MCF 10A (cell line): ENCODE data around the gene LDB2. TPM values are rescaled to one million over a fixed set of nuclear protein-coding genes. Genes with fewer than 3 reads are reported as not detected.

Experiments
- BruUV-seq: library from RNA; stranded (reverse); fragments of 400-500 nt; replicated peaks from 2 replicates; lab custom pipeline; 2021; lab: Mats Ljungman, UMichigan
- CTCF ChIA-PET: fragments of 300-600 bp; sonication (Branson Sonifier 250); formaldehyde crosslinking; extraction: SDS; loops from one replicate; lab custom pipeline; 2021; ENCODE audit warnings: antibody characterized with exemption, inconsistent platforms; lab: Yijun Ruan, JAX
- POLR2A ChIA-PET: fragments of 300-600, 350-650 bp; sonication (Branson Sonifier 250); formaldehyde crosslinking; extraction: SDS; loops from one replicate; lab custom pipeline; 2020; ENCODE audit warnings: antibody characterized with exemption, inconsistent platforms; lab: Yijun Ruan, JAX
- DNase-seq: peaks from one replicate; pipeline ENCODE4 v3.0.0-alpha.2; 2018; ENCODE audit not compliant: unreplicated experiment
- H3K27ac Mint-ChIP-seq: one replicate; pipeline ENCODE4 v1.8.0; 2022; ENCODE audit warnings: mild to moderate bottlenecking, low read depth, mixed read lengths; ENCODE audit not compliant: unreplicated experiment
- H3K27me3 Mint-ChIP-seq: one replicate; pipeline ENCODE4 v1.8.0; 2022; ENCODE audit warnings: mixed read lengths; ENCODE audit not compliant: insufficient read depth, unreplicated experiment
- H3K36me3 Mint-ChIP-seq: one replicate; pipeline ENCODE4 v1.8.0; 2022; ENCODE audit warnings: mild to moderate bottlenecking, moderate library complexity, mixed read lengths; ENCODE audit not compliant: insufficient read depth, unreplicated experiment
- H3K4me1 Mint-ChIP-seq: one replicate; pipeline ENCODE4 v1.8.0; 2022; ENCODE audit warnings: mixed read lengths; ENCODE audit not compliant: insufficient read depth, unreplicated experiment
- H3K4me3 Mint-ChIP-seq: one replicate; pipeline ENCODE4 v1.8.0; 2022; ENCODE audit warnings: mild to moderate bottlenecking, moderate library complexity, mixed read lengths; ENCODE audit not compliant: unreplicated experiment
- H3K9me3 Mint-ChIP-seq: one replicate; pipeline ENCODE4 v1.8.0; 2022; ENCODE audit warnings: mixed read lengths; ENCODE audit not compliant: unreplicated experiment
- CTCF ChIP-seq: fragments of 200-600 bp; IDR thresholded peaks from one replicate; pipeline ENCODE4 v1.8.0; 2022; ENCODE audit warnings: antibody characterized with exemption, mild to moderate bottlenecking; ENCODE audit not compliant: unreplicated experiment
- intact Hi-C: fragments of 100-400 bp; cut with micrococcal nuclease; formaldehyde crosslinking; loops from 2 replicates; pipeline ENCODE4 v1.14.1; 2022
- total RNA-seq: library from RNA; stranded (reverse); gene quantifications from 2 replicates; pipeline ENCODE4 v1.2.3, GENCODE V29; 2022

The LDB2 gene
- total RNA-seq, 1 experiment from 2014 or later, result not detected

- Mint-ChIP-seq H3K36me3 (peaks cover 6% of the 10 kb centered on the region), H3K9me3 (no peaks in the 10 kb centered on the region), H3K27me3 (no peaks in the 10 kb centered on the region), H3K4me1 (peaks cover 9% of the 10 kb centered on the region), H3K4me3 (no peak overlapping the region), H3K27ac (no peak overlapping the region)
- no peak for TF ChIP-seq CTCF
- intact Hi-C loops, result no loop called here
- ChIA-PET CTCF (interaction anchor here (0.6 to 1.1 kb wide), 3 partner anchors 20 to 438 kb away, joined by 3 read pairs; no protein-coding TSS in a partner anchor), POLR2A (interaction anchor here (0.6 kb wide), 1 partner anchor 992 kb away, joined by 3 read pairs; no protein-coding TSS in a partner anchor)
- no TSS peak for BruUV-seq
- DNase-seq, result no peak
Measured at GRCh38 chr4:16622826-16623225, 275.6 kb downstream of the LDB2 start.

GRCh38 chr4:16617435-16617834 lies 281.0 kb downstream of the LDB2 start:
- Mint-ChIP-seq H3K9me3 (no peaks in the 10 kb centered on the region), H3K4me3 (no peak overlapping the region), H3K27me3 (peaks cover 19% of the 10 kb centered on the region), H3K4me1 (no peaks in the 10 kb centered on the region), H3K27ac (no peak overlapping the region), H3K36me3 (peaks cover 6% of the 10 kb centered on the region)
- BruUV-seq, result no TSS peak
- intact Hi-C loops, result no loop called here
- ChIA-PET POLR2A (interaction anchor here (0.6 kb wide), 1 partner anchor 69 kb away, joined by 3 read pairs; no protein-coding TSS in a partner anchor), CTCF (interaction anchor here (0.6 to 1.1 kb wide), 2 partner anchors 9 to 136 kb away, joined by 3 read pairs; no protein-coding TSS in a partner anchor)
- TF ChIP-seq CTCF, result no peak
- DNase-seq, result no peak

GRCh38 chr4:16617011-16617410 lies 281.4 kb downstream of the LDB2 start:
- CTCF ChIA-PET, result interaction anchor here (0.6 kb wide), 1 partner anchor 136 kb away, joined by 3 read pairs; no protein-coding TSS in a partner anchor
- Mint-ChIP-seq H3K9me3 (no peaks in the 10 kb centered on the region), H3K36me3 (peaks cover 6% of the 10 kb centered on the region), H3K27ac (no peak overlapping the region), H3K4me1 (no peaks in the 10 kb centered on the region), H3K4me3 (no peak overlapping the region), H3K27me3 (peaks cover 23% of the 10 kb centered on the region)
- TF ChIP-seq CTCF, result no peak
- no peak for DNase-seq
- intact Hi-C loops, result no loop called here
- POLR2A ChIA-PET, result interaction anchor here (0.6 kb wide), 1 partner anchor 69 kb away, joined by 3 read pairs; no protein-coding TSS in a partner anchor
- no TSS peak for BruUV-seq

GRCh38 chr4:16609170-16609758 lies 289.2 kb downstream of the LDB2 start:
- TF ChIP-seq CTCF, result no peak
- CTCF ChIA-PET, result no interaction called here
- H3K9me3 Mint-ChIP-seq, result no peaks in the 10 kb centered on the region
- no peaks in the 10 kb centered on the region for H3K4me1 Mint-ChIP-seq
- H3K36me3 Mint-ChIP-seq, result no peaks in the 10 kb centered on the region
- H3K4me3 Mint-ChIP-seq, result no peak overlapping the region
- H3K27me3 Mint-ChIP-seq, result peaks cover 84% of the 10 kb centered on the region
- POLR2A ChIA-PET, result no interaction called here
- no peak for DNase-seq
- no TSS peak for BruUV-seq
- H3K27ac Mint-ChIP-seq, result no peak overlapping the region
- intact Hi-C loops, result no loop called here
